PC-3 (cell line): ENCODE results near the gene AK8. TPM values are rescaled to one million over a fixed set of nuclear protein-coding genes. Genes with fewer than 3 reads are reported as not detected.

Source experiments
- ATAC-seq: fragments of 200-7000 bp; cut with Tn5 transposase; 2 replicates; pipeline ENCODE4 v1.9.1; 2020; ENCODE audit warnings: mild to moderate bottlenecking, moderate library complexity
- BruUV-seq: library from RNA; stranded (reverse); fragments of 400-500 nt; replicated peaks from 2 replicates; lab custom pipeline; 2021; lab: Mats Ljungman, UMichigan
- CTCF ChIA-PET: fragments of 300-600 bp; sonication (Branson Sonifier 250); formaldehyde crosslinking; loops from one replicate; lab custom pipeline; 2022; ENCODE audit warnings: antibody characterized with exemption; lab: Charles Lee
- POLR2A ChIA-PET: fragments of 300-600 bp; sonication (Branson Sonifier 250); formaldehyde crosslinking; loops from one replicate; lab custom pipeline; 2022; ENCODE audit warnings: antibody characterized with exemption; ENCODE audit not compliant: unreplicated experiment; lab: Charles Lee
- DNase-seq: peaks from one replicate; pipeline ENCODE4 v3.0.0-alpha.2; 2015
- H2AFZ ChIP-seq: fragments of 300-600 bp; sonication (generic); 2 replicates; pipeline ENCODE4 v1.6.0; 2016; ENCODE audit warnings: antibody characterized with exemption, low read length
- H3F3A ChIP-seq: fragments of 300-600 bp; sonication (generic); one replicate; pipeline ENCODE4 v1.6.0; 2017; ENCODE audit warnings: antibody characterized with exemption, low read length, control low read depth, mild to moderate bottlenecking; ENCODE audit not compliant: unreplicated experiment
- H3K27ac ChIP-seq: fragments of 300-600 bp; sonication (generic); 2 replicates; pipeline ENCODE4 v1.5.1; 2016; ENCODE audit warnings: mild to moderate bottlenecking, low read length
- H3K27me3 ChIP-seq: fragments of 300-600 bp; sonication (generic); 2 replicates; pipeline ENCODE4 v1.6.1; 2016; ENCODE audit warnings: low read length, mixed read lengths
- H3K36me3 ChIP-seq: fragments of 300-600 bp; sonication (generic); 2 replicates; pipeline ENCODE4 v1.6.1; 2016; ENCODE audit warnings: low read depth, mixed run types, low read length, mixed read lengths
- H3K4me1 ChIP-seq: fragments of 300-600 bp; sonication (generic); 2 replicates; pipeline ENCODE4 v1.5.1; 2016; ENCODE audit warnings: low read length; ENCODE audit not compliant: insufficient read depth
- H3K4me2 ChIP-seq: fragments of 300-600 bp; sonication (generic); 2 replicates; pipeline ENCODE4 v1.6.0; 2016; ENCODE audit warnings: low read length
- H3K4me3 ChIP-seq: fragments of 300-600 bp; sonication (generic); 2 replicates; pipeline ENCODE4 v1.5.1; 2016; ENCODE audit warnings: mild to moderate bottlenecking, low read length, mixed read lengths
- H3K79me2 ChIP-seq: fragments of 300-600 bp; sonication (generic); 2 replicates; pipeline ENCODE4 v1.6.1; 2017; ENCODE audit warnings: low read length, mixed read lengths
- H3K9ac ChIP-seq: fragments of 300-600 bp; sonication (generic); 2 replicates; pipeline ENCODE4 v1.6.0; 2016; ENCODE audit warnings: mild to moderate bottlenecking, low read length
- H3K9me2 ChIP-seq: fragments of 300-600 bp; sonication (generic); replicated peaks from 2 replicates; pipeline ENCODE4 v1.6.1; 2016; ENCODE audit warnings: mixed run types, low read length, mixed read lengths
- H3K9me3 ChIP-seq: fragments of 300-600 bp; sonication (generic); 2 replicates; pipeline ENCODE4 v1.6.1; 2016; ENCODE audit warnings: low read length, mixed read lengths
- H4K20me1 ChIP-seq: fragments of 300-600 bp; sonication (generic); 2 replicates; pipeline ENCODE4 v1.6.1; 2016; ENCODE audit warnings: low read length, mixed read lengths
- CTCF ChIP-seq: fragments of 300-600 bp; sonication (generic); conservative IDR thresholded peaks from 2 replicates; pipeline ENCODE4 v1.5.1; 2017; ENCODE audit warnings: antibody characterized with exemption, low read depth, mild to moderate bottlenecking, low read length
- EZH2 ChIP-seq: fragments of 300-600 bp; sonication (generic); IDR thresholded peaks from one replicate; pipeline ENCODE4 v1.6.1; 2017; ENCODE audit warnings: antibody characterized with exemption, mild to moderate bottlenecking, low read length; ENCODE audit not compliant: unreplicated experiment
- EZH2phosphoT487 ChIP-seq: fragments of 300-600 bp; sonication (generic); IDR thresholded peaks from 2 replicates; pipeline ENCODE4 v1.6.1; 2018; ENCODE audit warnings: mild to moderate bottlenecking, antibody characterized with exemption, low read length, borderline replicate concordance
- intact Hi-C: fragments of 100-400 bp; cut with micrococcal nuclease; formaldehyde crosslinking; loops from 2 replicates; pipeline ENCODE4 v1.9.0; 2023
- total RNA-seq: library from RNA; depleted of rRNA; stranded (reverse); fragments of >200 nt; gene quantifications from 2 replicates; pipeline ENCODE4 v1.2.3, GENCODE V29; 2014

AK8 gene
- total RNA-seq, 1 experiment from 2014 or later = 0.55 TPM

- Histone ChIP-seq H3K27ac (no peak overlapping the region), H4K20me1 (no peaks in the 10 kb centered on the region), H3K4me3 (no peak overlapping the region), H3K9ac (no peak overlapping the region), H3K4me2 (no peak overlapping the region), H3K9me3 (no peaks in the 10 kb centered on the region), H3F3A (no peaks in the 10 kb centered on the region), H3K79me2 (no peaks in the 10 kb centered on the region), H3K9me2 (no peaks in the 10 kb centered on the region), H2AFZ (no peak overlapping the region), H3K4me1 (no peaks in the 10 kb centered on the region), H3K36me3 (no peaks in the 10 kb centered on the region), H3K27me3 (no peaks in the 10 kb centered on the region)
- DNase-seq (no peak), ATAC-seq (no peak)
- no TSS peak for BruUV-seq
- ChIA-PET CTCF (no interaction called here), POLR2A (no interaction called here)
- TF ChIP-seq EZH2phosphoT487 (no peak), EZH2 (no peak), CTCF (no peak)
- intact Hi-C loops = no loop called here
Measured at GRCh38 chr9:132730054-132731033, 147.7 kb downstream of the AK8 start.

- H3K9me3 ChIP-seq = no peaks in the 10 kb centered on the region
- H3K4me3 ChIP-seq = no peak overlapping the region
- intact Hi-C loops = no loop called here
- H3K9me2 ChIP-seq = no peaks in the 10 kb centered on the region
- H3K9ac ChIP-seq = no peak overlapping the region
- no peak overlapping the region for H3K4me2 ChIP-seq
- H4K20me1 ChIP-seq = no peaks in the 10 kb centered on the region
- H3K79me2 ChIP-seq = no peaks in the 10 kb centered on the region
- H3K4me1 ChIP-seq = no peaks in the 10 kb centered on the region
- no peak overlapping the region for H2AFZ ChIP-seq
- CTCF ChIA-PET = no interaction called here
- no peak overlapping the region for H3K27ac ChIP-seq
- TF ChIP-seq EZH2phosphoT487 = no peak
- TF ChIP-seq CTCF = no peak
- TF ChIP-seq EZH2 = no peak
- H3F3A ChIP-seq = no peaks in the 10 kb centered on the region
- POLR2A ChIA-PET = no interaction called here
- H3K27me3 ChIP-seq = no peaks in the 10 kb centered on the region
- DNase-seq = no peak
- ATAC-seq = no peak
- H3K36me3 ChIP-seq = no peaks in the 10 kb centered on the region
- no TSS peak for BruUV-seq
Measured at GRCh38 chr9:132729235-132729890, 148.7 kb downstream of the AK8 start.
